ENCODE data around the gene CLN3.
"Not testable (repeated sequence)": the region's sequence is repeated elsewhere in the genome, so short reads cannot be mapped to it uniquely, and the experiment has no call there.

The CLN3 gene

GRCh38 chr16:28491970-28492474 lies at the start of gene CLN3:
TSS of gene CLN3 (minus strand) at chr16:28492074. CDS start at chr16:28491759, 315 bp downstream.
- peak; percentile 87 for DNase-seq

- DNase-seq, result no peak
Observed at GRCh38 chr16:28540346-28540745, 48.5 kb upstream of the CLN3 start.

GRCh38 chr16:28538733-28539596 lies 47.1 kb upstream of the CLN3 start, which contains the start of gene NUPR1:
TSS of gene NUPR1 (minus strand) at chr16:28538974. CDS start at chr16:28538907, 67 bp downstream.
- no peak for DNase-seq

- DNase-seq, result no peak
Observed at GRCh38 chr16:28537964-28538732, 46.3 kb upstream of the CLN3 start.

GRCh38 chr16:28537076-28537475 lies 45.2 kb upstream of the CLN3 start:
- DNase-seq, result no peak

GRCh38 chr16:28534542-28535373 lies 42.9 kb upstream of the CLN3 start:
- no peak for DNase-seq

GRCh38 chr16:28532940-28533647 lies 41.2 kb upstream of the CLN3 start:
- DNase-seq, result no peak

GRCh38 chr16:28531777-28532744 lies 40.2 kb upstream of the CLN3 start:
- DNase-seq, result no peak

- no peak for DNase-seq
Observed at GRCh38 chr16:28529124-28529523, 37.2 kb upstream of the CLN3 start.

GRCh38 chr16:28528463-28528867 lies 36.6 kb upstream of the CLN3 start:
- DNase-seq, result no peak

GRCh38 chr16:28527985-28528384 lies 36.1 kb upstream of the CLN3 start:
- no peak for DNase-seq

- DNase-seq, result not testable (repeated sequence)
Observed at GRCh38 chr16:28527100-28527785, 35.4 kb upstream of the CLN3 start.

GRCh38 chr16:28526201-28527099 lies 34.6 kb upstream of the CLN3 start:
- DNase-seq, result no peak

- DNase-seq, result no peak
Observed at GRCh38 chr16:28524681-28525171, 32.9 kb upstream of the CLN3 start.

GRCh38 chr16:28522792-28523191 lies 30.9 kb upstream of the CLN3 start:
- no peak for DNase-seq

GRCh38 chr16:28521436-28521835 lies 29.6 kb upstream of the CLN3 start:
- DNase-seq, result no peak

- no peak for DNase-seq
Observed at GRCh38 chr16:28520672-28521071, 28.8 kb upstream of the CLN3 start.

GRCh38 chr16:28514246-28514645 lies 22.4 kb upstream of the CLN3 start:
- no peak for DNase-seq

All from NCI-H2081 treated with DMSO at 0.1 percent for 48 hours (cell line).